SIG-M5 (cell line): Measurements from ENCODE around the gene MT1G.
"Not testable (repeated sequence)": the region's sequence is repeated elsewhere in the genome, so short reads cannot be mapped to it uniquely, and the experiment has no call there.

Experiments used
- DNase-seq: peaks from one replicate; lab custom pipeline; 2025; lab: John Stamatoyannopoulos, UW

MT1G gene

GRCh38 chr16:56667581-56668571 lies at the start of gene MT1G:
MT1G (minus strand) TSS chr16:56668065; CDS start chr16:56667993, 72 bp downstream.
- no peak for DNase-seq

GRCh38 chr16:56717532-56717931 lies 49.7 kb upstream of the MT1G start:
- DNase-seq, result not testable (repeated sequence)

GRCh38 chr16:56716761-56717160 lies 48.9 kb upstream of the MT1G start:
- no peak for DNase-seq

GRCh38 chr16:56715126-56715525 lies 47.3 kb upstream of the MT1G start:
- no peak for DNase-seq

GRCh38 chr16:56713794-56714193 lies 45.9 kb upstream of the MT1G start:
- no peak for DNase-seq

- no peak for DNase-seq
These were observed 44.0 kb upstream of the MT1G start for GRCh38 chr16:56711862-56712261.

- DNase-seq, result no peak
These were observed 42.4 kb upstream of the MT1G start for GRCh38 chr16:56710181-56710737.

- no peak for DNase-seq
These were observed 41.7 kb upstream of the MT1G start for GRCh38 chr16:56709443-56710040.

GRCh38 chr16:56708525-56709442 lies 40.9 kb upstream of the MT1G start:
- DNase-seq, result no peak

GRCh38 chr16:56702836-56703235 lies 35.0 kb upstream of the MT1G start:
- DNase-seq, result no peak

GRCh38 chr16:56701534-56701933 lies 33.7 kb upstream of the MT1G start:
- no peak for DNase-seq

GRCh38 chr16:56700631-56701030 lies 32.8 kb upstream of the MT1G start:
- no peak for DNase-seq

GRCh38 chr16:56700195-56700594 lies 32.3 kb upstream of the MT1G start:
- no peak for DNase-seq

GRCh38 chr16:56697456-56698155 lies 29.7 kb upstream of the MT1G start:
- DNase-seq, result no peak

GRCh38 chr16:56695246-56695645 lies 27.4 kb upstream of the MT1G start:
- no peak for DNase-seq

- DNase-seq, result no peak
These were observed 24.0 kb upstream of the MT1G start for GRCh38 chr16:56691885-56692284.

GRCh38 chr16:56690420-56691122 lies 22.7 kb upstream of the MT1G start:
- DNase-seq, result no peak

GRCh38 chr16:56689171-56689570 lies 21.3 kb upstream of the MT1G start:
- DNase-seq, result no peak

- DNase-seq, result no peak
These were observed 20.9 kb upstream of the MT1G start for GRCh38 chr16:56688762-56689161.

- DNase-seq, result no peak
These were observed 18.9 kb upstream of the MT1G start for GRCh38 chr16:56686758-56687157.
